Endothelial cell of umbilical vein (primary cell): ENCODE data around the gene ACOX3.

Experiments
- EZH2 ChIP-seq: IDR thresholded peaks from 2 replicates; pipeline ENCODE4 v1.6.1; 2012; ENCODE audit warnings: borderline replicate concordance, low read depth, mild to moderate bottlenecking, moderate library complexity, low read length, inconsistent platforms; ENCODE audit not compliant: severe bottlenecking
- FOS ChIP-seq: IDR thresholded peaks from 2 replicates; pipeline ENCODE4 v1.6.1; 2011; ENCODE audit warnings: mild to moderate bottlenecking, low read length, moderate library complexity, borderline replicate concordance; ENCODE audit not compliant: insufficient read depth
- POLR2A ChIP-seq: IDR thresholded peaks from 2 replicates; pipeline ENCODE4 v1.6.1; 2012; ENCODE audit warnings: low read depth, mild to moderate bottlenecking, control low read depth, low read length
- TF ChIP-seq, protein P1 (sequence below): IDR thresholded peaks from 2 replicates; pipeline ENCODE4 v1.6.1; 2011; ENCODE audit not compliant: insufficient read depth, insufficient read length
- TF ChIP-seq, protein P2 (sequence below), 2 donors: IDR thresholded peaks; 1 replicate in 1 of 2; 2 replicates in 1 of 2; pipeline ENCODE4 v1.5.1; 2011; ENCODE audit warnings: low read length in 2 of 2, mild to moderate bottlenecking in 2 of 2, moderate library complexity in 2 of 2, control low read depth in 1 of 2, inconsistent platforms in 1 of 2, low read depth in 1 of 2; ENCODE audit not compliant: insufficient read depth in 1 of 2; ENCODE audit errors: extremely low read depth in 1 of 2

DNA sequence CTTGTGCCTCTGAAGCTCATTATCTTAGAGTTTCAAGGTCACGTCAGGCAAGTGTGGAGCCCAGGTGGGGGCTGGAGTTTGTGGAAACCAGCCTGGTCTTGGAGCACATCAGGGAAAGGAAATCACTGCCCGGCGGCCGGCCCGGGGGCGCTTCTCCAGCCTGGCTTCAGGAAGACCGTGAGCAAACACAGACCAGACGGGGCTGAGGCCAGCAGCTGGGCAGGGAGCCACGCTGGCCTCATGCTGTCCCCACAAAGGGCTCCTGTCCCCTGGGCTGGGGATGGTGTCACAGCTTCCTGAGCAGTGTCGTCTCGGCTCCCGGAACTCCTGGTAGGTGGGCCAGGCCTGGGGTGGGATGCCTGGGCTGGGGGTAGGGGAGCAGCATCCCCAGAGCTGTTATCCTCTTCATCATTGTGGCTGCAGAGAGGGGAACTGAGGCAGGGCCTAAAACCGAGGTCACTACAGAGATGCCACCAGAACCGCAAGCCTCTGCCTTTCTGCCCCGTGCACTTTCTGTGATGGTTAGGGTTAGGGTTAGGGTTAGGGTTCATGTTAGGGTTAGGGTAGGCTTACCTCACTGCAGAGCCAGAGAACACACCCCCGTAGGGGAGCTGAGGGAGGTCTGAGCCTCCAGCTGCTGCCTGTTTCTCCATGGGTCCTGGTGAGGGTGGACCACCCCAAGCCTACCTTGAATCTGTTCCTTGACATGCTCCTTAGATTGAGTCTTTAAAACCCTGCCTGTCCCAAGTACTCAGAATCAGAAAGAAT, 93.5 kb downstream of the ACOX3 start:
- TF ChIP-seq, protein P1, sequence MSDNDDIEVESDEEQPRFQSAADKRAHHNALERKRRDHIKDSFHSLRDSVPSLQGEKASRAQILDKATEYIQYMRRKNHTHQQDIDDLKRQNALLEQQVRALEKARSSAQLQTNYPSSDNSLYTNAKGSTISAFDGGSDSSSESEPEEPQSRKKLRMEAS: no peak
- TF ChIP-seq POLR2A (no peak), FOS (no peak), EZH2 (no peak)
- TF ChIP-seq, protein P2, sequence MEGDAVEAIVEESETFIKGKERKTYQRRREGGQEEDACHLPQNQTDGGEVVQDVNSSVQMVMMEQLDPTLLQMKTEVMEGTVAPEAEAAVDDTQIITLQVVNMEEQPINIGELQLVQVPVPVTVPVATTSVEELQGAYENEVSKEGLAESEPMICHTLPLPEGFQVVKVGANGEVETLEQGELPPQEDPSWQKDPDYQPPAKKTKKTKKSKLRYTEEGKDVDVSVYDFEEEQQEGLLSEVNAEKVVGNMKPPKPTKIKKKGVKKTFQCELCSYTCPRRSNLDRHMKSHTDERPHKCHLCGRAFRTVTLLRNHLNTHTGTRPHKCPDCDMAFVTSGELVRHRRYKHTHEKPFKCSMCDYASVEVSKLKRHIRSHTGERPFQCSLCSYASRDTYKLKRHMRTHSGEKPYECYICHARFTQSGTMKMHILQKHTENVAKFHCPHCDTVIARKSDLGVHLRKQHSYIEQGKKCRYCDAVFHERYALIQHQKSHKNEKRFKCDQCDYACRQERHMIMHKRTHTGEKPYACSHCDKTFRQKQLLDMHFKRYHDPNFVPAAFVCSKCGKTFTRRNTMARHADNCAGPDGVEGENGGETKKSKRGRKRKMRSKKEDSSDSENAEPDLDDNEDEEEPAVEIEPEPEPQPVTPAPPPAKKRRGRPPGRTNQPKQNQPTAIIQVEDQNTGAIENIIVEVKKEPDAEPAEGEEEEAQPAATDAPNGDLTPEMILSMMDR (IDR thresholded peaks at IDR 0.05; ENCODE audit: extremely low read depth in 1 of 2, insufficient read depth in 1 of 2, low read depth in 1 of 2, low read length in 2 of 2): no peak
